ENCODE measurements around the gene TMEM126B.
"Not testable (repeated sequence)": the region's sequence is repeated elsewhere in the genome, so short reads cannot be mapped to it uniquely, and the experiment has no call there.

The TMEM126B gene

GRCh38 chr11:85627998-85628770 lies at the start of gene TMEM126B:
TSS of gene TMEM126B (plus strand) at chr11:85628593. CDS start at chr11:85628608, 15 bp downstream.
- H3K27me3 Mint-ChIP-seq: no peaks in the 10 kb centered on the region
- H3K4me1 Mint-ChIP-seq: peaks cover 22% of the 10 kb centered on the region
- H3K4me3 Mint-ChIP-seq: peak within 1 kb of the TSS; percentile 96
- ATAC-seq (ENCODE audit: low read depth): peak; percentile 95
- H3K27ac Mint-ChIP-seq: peak within 1 kb of the TSS; percentile 88
- peaks cover 2% of the 10 kb centered on the region for H3K36me3 Mint-ChIP-seq
- H3K9me3 Mint-ChIP-seq: no peaks in the 10 kb centered on the region
- DNase-seq (ENCODE audit: low spot score in 2 of 2): peak; percentile 87 to 90

GRCh38 chr11:85582111-85582510 lies 46.3 kb upstream of the TMEM126B start:
- DNase-seq (ENCODE audit: low spot score in 2 of 2) (no peak), ATAC-seq (ENCODE audit: low read depth) (no peak)
- Mint-ChIP-seq H3K4me1 (peaks cover 4% of the 10 kb centered on the region), H3K9me3 (peaks cover 2% of the 10 kb centered on the region), H3K4me3 (no peak overlapping the region), H3K27ac (no peak overlapping the region), H3K36me3 (peaks cover 3% of the 10 kb centered on the region), H3K27me3 (no peaks in the 10 kb centered on the region)

- no peak overlapping the region for H3K27ac Mint-ChIP-seq
- DNase-seq (ENCODE audit: low spot score in 2 of 2): no peak
- H3K36me3 Mint-ChIP-seq: peaks cover 5% of the 10 kb centered on the region
- no peaks in the 10 kb centered on the region for H3K4me1 Mint-ChIP-seq
- peaks cover 8% of the 10 kb centered on the region for H3K9me3 Mint-ChIP-seq
- no peak overlapping the region for H3K4me3 Mint-ChIP-seq
- no peaks in the 10 kb centered on the region for H3K27me3 Mint-ChIP-seq
- no peak for ATAC-seq (ENCODE audit: low read depth)
These were observed 39.0 kb upstream of the TMEM126B start for GRCh38 chr11:85589373-85589772.

DNA sequence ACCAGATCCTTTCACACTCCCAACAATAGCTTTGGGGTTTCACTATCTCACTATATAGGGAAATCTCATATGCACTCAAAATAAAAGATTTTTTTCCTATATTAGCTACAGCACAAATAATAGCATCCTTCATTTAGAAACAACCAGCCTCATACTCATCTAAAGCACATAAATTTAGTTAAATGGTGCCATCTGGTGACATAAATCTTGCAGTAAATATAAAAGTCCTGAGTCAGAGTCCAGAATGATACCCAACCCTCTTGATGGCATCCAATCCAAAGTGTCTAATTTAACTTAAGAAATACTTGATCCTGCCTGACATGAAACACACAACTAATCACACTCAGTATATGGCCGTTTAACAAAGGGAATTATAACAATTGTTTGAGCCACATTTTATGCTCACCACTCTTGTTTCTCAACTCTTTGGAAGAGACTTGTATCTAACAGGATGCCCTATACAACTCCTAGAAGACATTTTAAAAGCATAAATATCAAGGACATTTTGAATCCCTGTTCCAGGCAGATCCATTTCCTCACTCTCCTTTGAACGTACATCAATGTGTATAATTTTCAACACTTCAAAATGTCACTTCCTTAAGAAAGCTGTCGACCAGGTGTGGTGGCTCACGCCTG lies 37.4 kb upstream of the TMEM126B start:
- Mint-ChIP-seq H3K4me3 (no peak overlapping the region), H3K9me3 (peaks cover 8% of the 10 kb centered on the region), H3K27ac (no peak overlapping the region), H3K27me3 (no peaks in the 10 kb centered on the region), H3K4me1 (no peaks in the 10 kb centered on the region), H3K36me3 (peaks cover 5% of the 10 kb centered on the region)
- no peak for DNase-seq (ENCODE audit: low spot score in 2 of 2)
- ATAC-seq (ENCODE audit: low read depth): peak; percentile 66

- Mint-ChIP-seq H3K36me3 (no peaks in the 10 kb centered on the region), H3K4me1 (no peaks in the 10 kb centered on the region), H3K9me3 (no peaks in the 10 kb centered on the region), H3K4me3 (no peak overlapping the region), H3K27ac (no peak overlapping the region), H3K27me3 (no peaks in the 10 kb centered on the region)
- ATAC-seq (ENCODE audit: low read depth): peak; percentile 26
- peak in 1 of 2 donors; percentile 15 for DNase-seq (ENCODE audit: low spot score in 2 of 2)
These were observed 33.0 kb upstream of the TMEM126B start for GRCh38 chr11:85595285-85595884.

DNA sequence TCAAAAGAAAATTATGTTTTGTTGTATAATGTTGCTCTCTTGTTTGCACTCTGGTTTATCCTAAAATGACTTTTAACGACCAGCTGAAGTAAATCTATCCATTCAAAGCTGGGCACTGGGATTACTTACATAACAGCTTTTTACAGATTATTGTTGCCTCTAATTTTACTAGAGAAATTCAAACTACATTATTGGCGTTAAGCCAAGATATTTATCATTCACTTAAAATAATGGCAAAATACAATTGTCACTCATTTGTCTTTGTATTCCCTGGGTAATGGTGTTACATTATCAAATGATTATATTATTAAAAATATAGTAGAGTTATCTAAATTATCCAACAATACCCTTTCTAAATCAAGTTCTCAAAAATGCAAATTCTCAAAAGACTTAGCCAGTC lies 31.5 kb upstream of the TMEM126B start:
- Mint-ChIP-seq H3K36me3 (no peaks in the 10 kb centered on the region), H3K4me3 (no peak overlapping the region), H3K4me1 (no peaks in the 10 kb centered on the region), H3K9me3 (no peaks in the 10 kb centered on the region), H3K27ac (no peak overlapping the region), H3K27me3 (no peaks in the 10 kb centered on the region)
- ATAC-seq (ENCODE audit: low read depth) (no peak), DNase-seq (ENCODE audit: low spot score in 2 of 2) (no peak)

- ATAC-seq (ENCODE audit: low read depth): no peak
- H3K27ac Mint-ChIP-seq: no peak overlapping the region
These were observed 29.3 kb upstream of the TMEM126B start for GRCh38 chr11:85599083-85599482.

GRCh38 chr11:85602526-85603213 lies 25.7 kb upstream of the TMEM126B start:
- no peak overlapping the region for H3K27ac Mint-ChIP-seq
- no peak for ATAC-seq (ENCODE audit: low read depth)

More at GRCh38 chr11:85599083-85599482, 29.3 kb upstream of the TMEM126B start:
- Mint-ChIP-seq H3K27me3 (no peaks in the 10 kb centered on the region), H3K36me3 (no peaks in the 10 kb centered on the region), H3K4me3 (no peak overlapping the region), H3K9me3 (no peaks in the 10 kb centered on the region), H3K4me1 (no peaks in the 10 kb centered on the region)
- no peak for DNase-seq (ENCODE audit: low spot score in 2 of 2)

GRCh38 chr11:85603220-85603619 lies 25.2 kb upstream of the TMEM126B start:
- ATAC-seq (ENCODE audit: low read depth) (no peak), DNase-seq (ENCODE audit: low spot score in 2 of 2) (no peak)
- Mint-ChIP-seq H3K27me3 (no peaks in the 10 kb centered on the region), H3K27ac (no peak overlapping the region), H3K36me3 (no peaks in the 10 kb centered on the region), H3K4me3 (no peak overlapping the region), H3K9me3 (no peaks in the 10 kb centered on the region), H3K4me1 (no peaks in the 10 kb centered on the region)

More at GRCh38 chr11:85602526-85603213, 25.7 kb upstream of the TMEM126B start:
- Mint-ChIP-seq H3K4me1 (no peaks in the 10 kb centered on the region), H3K4me3 (no peak overlapping the region), H3K36me3 (no peaks in the 10 kb centered on the region), H3K9me3 (no peaks in the 10 kb centered on the region), H3K27me3 (no peaks in the 10 kb centered on the region)
- DNase-seq (ENCODE audit: low spot score in 2 of 2): no peak

- not testable (repeated sequence) for H3K9me3 Mint-ChIP-seq; H3K36me3 Mint-ChIP-seq; DNase-seq (ENCODE audit: low spot score in 2 of 2); H3K27ac Mint-ChIP-seq; H3K4me1 Mint-ChIP-seq; H3K27me3 Mint-ChIP-seq; H3K4me3 Mint-ChIP-seq; ATAC-seq (ENCODE audit: low read depth)
These were observed 22.2 kb upstream of the TMEM126B start for GRCh38 chr11:85606237-85606636.

DNA sequence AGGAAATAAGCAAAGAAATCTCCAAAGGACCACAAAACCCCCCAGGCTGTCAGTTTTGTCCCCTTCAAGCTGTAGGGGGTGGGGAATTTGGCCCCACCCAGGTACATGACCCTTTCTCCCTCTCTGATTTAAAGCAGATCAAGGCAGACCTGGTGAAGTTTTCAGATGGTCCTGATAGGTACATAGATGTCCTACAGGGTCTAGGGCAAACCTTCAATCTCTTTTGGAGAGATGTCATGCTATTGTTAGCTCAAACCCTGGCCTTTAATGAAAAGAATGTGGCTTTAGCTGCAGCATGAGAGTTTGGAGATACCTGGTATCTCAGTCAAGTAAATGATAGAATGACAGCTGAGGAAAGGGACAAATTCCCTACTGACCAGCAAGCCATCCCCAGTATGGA lies 19.8 kb upstream of the TMEM126B start:
- not testable (repeated sequence) for H3K27ac Mint-ChIP-seq; H3K27me3 Mint-ChIP-seq; H3K36me3 Mint-ChIP-seq; H3K9me3 Mint-ChIP-seq; H3K4me3 Mint-ChIP-seq; H3K4me1 Mint-ChIP-seq; ATAC-seq (ENCODE audit: low read depth); DNase-seq (ENCODE audit: low spot score in 2 of 2)

- ATAC-seq (ENCODE audit: low read depth); H3K27me3 Mint-ChIP-seq; H3K4me1 Mint-ChIP-seq; H3K27ac Mint-ChIP-seq; DNase-seq (ENCODE audit: low spot score in 2 of 2); H3K4me3 Mint-ChIP-seq; H3K36me3 Mint-ChIP-seq; H3K9me3 Mint-ChIP-seq: not testable (repeated sequence)
These were observed 19.1 kb upstream of the TMEM126B start for GRCh38 chr11:85609286-85609685.

DNA sequence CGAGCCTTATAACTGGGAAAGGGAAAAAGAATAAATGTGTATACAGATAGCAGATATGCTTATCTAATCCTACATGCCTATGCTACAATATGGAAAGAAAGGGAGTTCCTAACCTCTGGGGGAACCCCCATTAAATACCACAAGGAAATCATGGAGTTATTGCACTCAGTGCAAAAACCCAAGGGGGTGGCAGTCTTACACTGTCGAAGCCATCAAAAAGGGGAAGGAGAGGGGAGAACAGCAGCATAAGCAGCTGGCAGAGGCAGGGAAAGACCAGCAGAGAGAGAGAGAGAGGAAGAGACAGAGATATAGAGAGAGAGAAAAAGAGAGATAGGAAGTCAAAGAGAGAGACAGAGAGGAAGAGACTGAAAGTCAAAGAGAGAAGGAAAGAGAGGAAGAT lies 16.8 kb upstream of the TMEM126B start:
- not testable (repeated sequence) for ATAC-seq (ENCODE audit: low read depth); H3K27ac Mint-ChIP-seq; H3K4me3 Mint-ChIP-seq; H3K27me3 Mint-ChIP-seq; H3K36me3 Mint-ChIP-seq; DNase-seq (ENCODE audit: low spot score in 2 of 2); H3K9me3 Mint-ChIP-seq; H3K4me1 Mint-ChIP-seq

DNA sequence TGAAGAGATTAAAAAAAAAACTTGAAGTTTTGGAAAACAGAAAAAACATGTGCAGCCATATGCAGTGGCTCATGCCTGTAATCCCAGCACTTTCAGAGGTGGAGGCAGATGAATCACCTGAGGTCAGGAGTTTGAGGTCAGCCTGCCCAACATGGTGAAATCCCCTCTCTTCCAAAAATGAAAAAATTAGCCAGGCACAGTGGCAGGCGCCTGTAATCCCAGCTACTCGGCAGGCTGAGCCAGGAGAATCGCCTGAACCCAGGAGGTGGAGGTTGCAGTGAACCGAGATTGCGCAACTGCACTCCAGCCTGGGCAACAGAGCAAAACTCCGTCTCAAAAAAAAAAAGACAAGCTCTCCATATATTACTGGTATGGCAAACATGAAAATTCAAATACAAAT lies 8.9 kb upstream of the TMEM126B start:
- H3K27me3 Mint-ChIP-seq: no peaks in the 10 kb centered on the region
- ATAC-seq (ENCODE audit: low read depth) (no peak), DNase-seq (ENCODE audit: low spot score in 2 of 2) (no peak)
- no peaks in the 10 kb centered on the region for H3K4me1 Mint-ChIP-seq
- H3K36me3 Mint-ChIP-seq: peaks cover 2% of the 10 kb centered on the region
- H3K27ac Mint-ChIP-seq: no peak overlapping the region
- no peaks in the 10 kb centered on the region for H3K9me3 Mint-ChIP-seq
- H3K4me3 Mint-ChIP-seq: no peak overlapping the region

All from memory B cell (primary cell).